Amygdala (tissue), 56 donors: ENCODE results near the gene TMEM39A.

Source experiments
- DNase-seq, 56 donors: peaks; one replicate each; lab custom pipeline; 2025; lab: John Stamatoyannopoulos, UW

Gene TMEM39A

GRCh38 chr3:119456469-119456868, 6.9 kb downstream of the TMEM39A start:
- DNase-seq: no peak

- no peak for DNase-seq
These were observed 9.6 kb downstream of the TMEM39A start for GRCh38 chr3:119453822-119454221.

DNA sequence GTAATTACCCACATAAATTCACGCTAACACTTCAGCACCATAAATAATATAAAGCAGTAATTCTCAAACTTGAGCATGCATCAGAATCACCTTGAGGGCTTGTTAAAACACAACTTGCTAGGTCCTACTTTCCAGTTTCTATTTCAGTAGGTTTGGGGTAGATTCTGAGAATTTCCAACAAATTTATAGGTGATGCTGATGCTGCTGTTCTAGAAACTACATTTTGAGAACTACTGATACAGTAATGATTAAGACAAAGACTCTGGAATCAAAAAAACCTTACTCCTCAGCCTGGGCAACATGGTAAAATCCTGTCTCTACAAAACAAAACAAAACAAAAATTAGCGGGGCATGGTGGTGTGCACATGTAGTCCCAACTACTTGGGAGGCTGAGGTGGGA, 18.8 kb downstream of the TMEM39A start:
- DNase-seq: no peak

DNA sequence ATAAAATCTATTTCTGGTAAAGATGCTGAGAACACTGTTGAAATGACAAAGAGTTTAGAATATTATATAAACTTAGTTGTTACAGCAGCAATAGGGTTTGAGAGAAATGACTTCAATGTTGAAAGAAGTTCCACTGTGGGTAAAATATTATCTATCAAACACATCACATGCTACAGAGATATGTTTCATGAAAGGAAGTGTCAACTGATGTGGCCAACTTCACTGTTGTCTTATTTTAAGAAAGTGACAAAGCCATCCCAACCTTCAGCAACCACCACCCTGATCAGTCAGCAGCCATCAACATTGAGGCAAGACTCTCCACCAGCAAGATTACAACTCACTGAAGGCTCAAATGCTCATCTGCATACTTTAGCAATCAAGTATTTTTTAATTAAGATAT, 20.2 kb downstream of the TMEM39A start:
- no peak for DNase-seq

DNA sequence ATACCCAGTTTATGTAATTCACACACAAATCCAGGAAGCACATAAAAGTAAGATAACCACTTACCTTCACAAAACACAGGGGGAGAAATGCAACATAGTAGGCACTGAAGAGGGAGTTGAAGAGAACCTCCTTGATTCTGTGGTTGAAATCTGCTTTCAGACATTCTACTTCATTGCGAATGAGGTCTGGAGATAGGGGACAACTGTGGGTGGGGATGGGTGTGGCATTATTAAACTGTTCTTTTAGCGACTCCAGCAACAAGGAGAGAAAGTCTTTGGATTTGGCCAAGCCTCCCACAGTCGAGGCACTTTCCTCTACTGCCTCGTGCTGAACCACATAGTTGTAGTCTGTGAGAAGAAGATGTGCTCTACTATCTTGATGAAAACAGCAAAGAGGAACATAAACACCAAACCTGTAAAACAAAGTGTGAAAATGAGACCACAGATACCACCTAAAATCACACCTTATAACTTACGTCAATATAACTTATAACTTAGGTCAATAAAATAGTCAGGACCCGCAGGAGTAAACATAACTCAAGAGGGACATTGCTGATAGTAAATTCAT, 25.6 kb downstream of the TMEM39A start:
- DNase-seq: no peak

- no peak for DNase-seq
These were observed 26.4 kb downstream of the TMEM39A start for GRCh38 chr3:119436977-119437376.

GRCh38 chr3:119434703-119435102, 28.7 kb downstream of the TMEM39A start:
- no peak for DNase-seq

- DNase-seq: no peak
These were observed 29.6 kb downstream of the TMEM39A start for GRCh38 chr3:119433613-119434325.

DNA sequence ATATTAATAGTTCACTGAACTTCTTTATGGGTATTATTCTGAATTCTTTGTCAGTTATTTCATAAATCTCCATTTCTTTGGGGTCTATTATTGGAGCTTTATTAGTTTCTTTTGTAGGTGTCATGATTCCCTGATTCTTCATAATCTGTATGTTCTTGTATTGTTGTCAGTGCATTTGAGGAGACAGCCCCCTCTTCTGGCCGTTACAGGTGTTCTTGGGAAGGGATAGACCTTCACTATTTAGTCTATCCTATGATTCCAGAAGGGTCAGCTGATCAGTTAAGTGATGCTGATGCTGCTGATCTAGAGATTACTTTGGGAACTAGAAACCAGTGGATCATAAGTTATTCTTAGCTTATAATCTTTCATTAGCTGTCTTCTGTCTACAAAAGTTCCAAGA, 34.9 kb downstream of the TMEM39A start:
- no peak for DNase-seq

- no peak for DNase-seq
These were observed 35.7 kb downstream of the TMEM39A start for GRCh38 chr3:119427669-119428068.

- DNase-seq: no peak
These were observed 43.2 kb downstream of the TMEM39A start for GRCh38 chr3:119420196-119420595.

GRCh38 chr3:119418641-119419040, 44.8 kb downstream of the TMEM39A start:
- no peak for DNase-seq

DNA sequence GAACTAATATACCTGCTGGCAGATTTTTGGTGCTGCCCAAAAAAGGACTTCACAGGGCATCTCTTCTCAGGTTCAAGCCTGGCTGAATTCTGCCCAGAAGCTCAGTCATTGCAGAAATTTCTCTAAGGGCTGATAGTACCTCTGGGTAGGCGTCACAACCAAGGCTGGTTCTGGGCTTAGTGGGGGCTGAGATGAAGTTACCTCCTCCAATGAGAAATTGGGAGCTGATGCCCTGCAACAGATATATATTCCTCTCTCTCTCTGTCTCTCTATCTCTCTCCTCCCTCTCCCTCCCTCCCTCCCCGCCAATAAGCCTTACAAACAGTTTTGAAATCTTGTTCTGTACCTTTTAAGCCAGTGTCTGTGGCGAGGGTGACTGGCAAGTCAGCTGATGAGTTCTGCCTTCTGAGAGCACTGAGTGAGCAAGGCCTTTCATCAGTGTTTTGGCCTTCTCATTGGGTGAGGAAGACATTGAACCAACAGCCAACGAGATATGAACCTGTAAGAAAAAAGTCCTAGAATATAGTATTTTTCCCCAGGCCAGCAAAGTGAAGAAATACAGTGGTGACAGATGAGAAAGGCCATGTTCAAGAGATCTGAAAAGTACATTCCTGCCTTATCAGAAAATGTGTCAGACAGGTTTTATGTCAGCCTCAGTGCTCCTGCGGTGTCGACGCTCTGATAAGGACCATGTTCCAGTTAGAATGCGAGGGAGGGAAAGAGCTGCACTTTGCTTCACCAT, 45.5 kb downstream of the TMEM39A start:
- no peak for DNase-seq

GRCh38 chr3:119416873-119417272, 46.5 kb downstream of the TMEM39A start:
- no peak for DNase-seq

- DNase-seq: no peak
These were observed 49.7 kb downstream of the TMEM39A start for GRCh38 chr3:119413603-119414280.

DNA sequence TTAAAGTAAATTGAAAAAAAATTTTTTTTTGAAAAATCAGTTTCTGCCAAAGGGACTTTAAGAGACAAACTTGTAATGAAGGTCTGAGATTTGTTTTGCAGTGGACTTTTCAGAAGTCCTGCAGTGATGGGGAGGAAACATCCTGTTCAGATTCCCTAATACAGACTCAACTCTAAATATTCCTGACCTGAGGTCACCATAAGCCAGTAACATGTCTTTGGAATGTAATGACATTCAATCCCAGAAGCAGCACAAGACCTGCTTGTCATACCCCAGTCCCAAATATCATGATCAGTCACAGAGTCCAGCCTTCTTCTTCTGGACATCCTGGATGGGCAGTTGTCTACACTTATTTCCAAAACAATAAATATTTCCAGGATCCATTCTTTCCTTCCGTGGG, 53.6 kb downstream of the TMEM39A start:
- DNase-seq: no peak

- DNase-seq: no peak
These were observed 55.0 kb downstream of the TMEM39A start for GRCh38 chr3:119408243-119408950.

GRCh38 chr3:119405315-119405714, 58.1 kb downstream of the TMEM39A start:
- no peak for DNase-seq

DNA sequence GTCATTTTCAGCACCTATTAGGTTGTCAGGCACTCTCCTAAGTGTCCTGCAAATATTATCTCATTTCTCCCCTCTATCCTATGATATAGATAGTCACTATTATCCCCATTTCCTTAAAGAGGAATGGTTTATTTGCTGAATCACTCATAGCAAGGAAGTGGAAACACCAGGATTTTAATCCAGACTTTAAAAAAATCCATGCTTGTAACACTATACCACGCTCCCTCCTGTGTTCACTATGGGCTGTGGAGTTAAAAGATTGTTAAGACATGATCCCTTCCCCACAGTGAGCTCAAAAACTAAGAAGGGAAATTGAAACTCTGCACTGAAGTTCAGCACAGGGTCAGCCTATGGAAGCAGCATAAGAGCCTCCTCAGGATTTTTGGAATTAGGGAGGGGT, 60.2 kb downstream of the TMEM39A start:
- no peak for DNase-seq

DNA sequence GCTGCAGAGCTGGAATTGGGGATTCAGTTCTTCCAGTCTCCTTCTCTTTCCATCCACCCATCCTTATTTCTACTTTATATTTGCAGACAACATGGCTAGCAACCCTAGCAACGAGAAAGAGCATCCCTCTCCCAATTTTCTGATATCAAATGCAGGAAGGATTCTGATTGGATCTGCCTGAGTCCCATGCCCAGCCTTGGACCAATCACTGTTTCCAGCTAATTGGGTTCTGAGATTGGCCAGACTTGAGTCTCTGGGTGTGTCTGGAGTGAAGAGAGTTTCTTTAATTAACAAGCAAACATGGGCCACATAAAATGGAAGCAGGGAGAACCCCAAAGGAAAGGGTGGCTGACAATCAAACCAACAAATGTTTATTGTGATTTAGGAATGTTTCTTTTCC, 60.6 kb downstream of the TMEM39A start:
- DNase-seq: no peak
